HG03139 (cell line): Measurements from ENCODE around the gene TEKT5.
"Not testable (repeated sequence)": the region's sequence is repeated elsewhere in the genome, so short reads cannot be mapped to it uniquely, and the experiment has no call there.

Source experiments
- ATAC-seq: cut with Tn5 transposase; IDR thresholded peaks from one replicate; pipeline ENCODE4 v1.9.1; 2021; ENCODE audit not compliant: unreplicated experiment

The TEKT5 gene

GRCh38 chr16:10685709-10686108 is 9.0 kb downstream of the TEKT5 start:
- ATAC-seq: no peak

- ATAC-seq: no peak
Observed at GRCh38 chr16:10684511-10685151, 10.1 kb downstream of the TEKT5 start.

- ATAC-seq: no peak
Observed at GRCh38 chr16:10683170-10683569, 11.6 kb downstream of the TEKT5 start.

GRCh38 chr16:10682604-10683003 is 12.1 kb downstream of the TEKT5 start:
- no peak for ATAC-seq

GRCh38 chr16:10681310-10682308 is 13.1 kb downstream of the TEKT5 start:
- no peak for ATAC-seq

- ATAC-seq: no peak
Observed at GRCh38 chr16:10679921-10680320, 14.8 kb downstream of the TEKT5 start.

- ATAC-seq: not testable (repeated sequence)
Observed at GRCh38 chr16:10679441-10679840, 15.3 kb downstream of the TEKT5 start.

GRCh38 chr16:10678655-10679054 is 16.1 kb downstream of the TEKT5 start:
- no peak for ATAC-seq

GRCh38 chr16:10676284-10676683 is 18.4 kb downstream of the TEKT5 start:
- ATAC-seq: no peak

- ATAC-seq: no peak
Observed at GRCh38 chr16:10675861-10676260, 18.9 kb downstream of the TEKT5 start.

- no peak for ATAC-seq
Observed at GRCh38 chr16:10675216-10675615, 19.5 kb downstream of the TEKT5 start.

GRCh38 chr16:10671729-10672128 is 23.0 kb downstream of the TEKT5 start:
- ATAC-seq: no peak

- ATAC-seq: no peak
Observed at GRCh38 chr16:10669791-10670190, 24.9 kb downstream of the TEKT5 start.

- no peak for ATAC-seq
Observed at GRCh38 chr16:10668322-10669045, 26.2 kb downstream of the TEKT5 start.

GRCh38 chr16:10667239-10667638 is 27.5 kb downstream of the TEKT5 start:
- ATAC-seq: no peak

- no peak for ATAC-seq
Observed at GRCh38 chr16:10666291-10666690, 28.4 kb downstream of the TEKT5 start.

GRCh38 chr16:10665166-10665565 is 29.6 kb downstream of the TEKT5 start:
- no peak for ATAC-seq

GRCh38 chr16:10664720-10665126 is 30.0 kb downstream of the TEKT5 start:
- no peak for ATAC-seq

GRCh38 chr16:10663744-10664143 is 31.0 kb downstream of the TEKT5 start:
- ATAC-seq: no peak

- ATAC-seq: no peak
Observed at GRCh38 chr16:10663146-10663545, 31.6 kb downstream of the TEKT5 start.

GRCh38 chr16:10662212-10662611 is 32.5 kb downstream of the TEKT5 start:
- ATAC-seq: no peak
